NOMO-1 (cell line): ENCODE measurements around the gene ZMIZ1.
A peak's percentile ranks its signal among the peaks of the same experiment; 100 is the strongest.

Experiments
- DNase-seq, 2 experiments: peaks; one replicate each; lab custom pipeline; 2025; ENCODE audit not compliant: unreplicated experiment in 2 of 2; lab: John Stamatoyannopoulos, UW

The ZMIZ1 gene

GRCh38 chr10:79311581-79312407, 243.0 kb downstream of the ZMIZ1 start:
- DNase-seq: no peak

- no peak for DNase-seq
Measured at GRCh38 chr10:79312601-79313187, 243.9 kb downstream of the ZMIZ1 start.

GRCh38 chr10:79313320-79313719, 244.6 kb downstream of the ZMIZ1 start:
- no peak for DNase-seq

- no peak for DNase-seq
Measured at GRCh38 chr10:79313911-79314439, 245.2 kb downstream of the ZMIZ1 start.

GRCh38 chr10:79314761-79315601, 246.2 kb downstream of the ZMIZ1 start:
- no peak for DNase-seq

GRCh38 chr10:79315602-79315920, 246.8 kb downstream of the ZMIZ1 start:
- DNase-seq: no peak

- no peak for DNase-seq
Measured at GRCh38 chr10:79316671-79317431, 248.1 kb downstream of the ZMIZ1 start.

- no peak for DNase-seq
Measured at GRCh38 chr10:79318369-79318768, 249.6 kb downstream of the ZMIZ1 start.

GRCh38 chr10:79319115-79319771, 250.5 kb downstream of the ZMIZ1 start:
- no peak for DNase-seq

GRCh38 chr10:79320316-79320715, 251.6 kb downstream of the ZMIZ1 start:
- no peak for DNase-seq

GRCh38 chr10:79320820-79321493, 252.2 kb downstream of the ZMIZ1 start:
- DNase-seq: peak; percentile 83 to 94

GRCh38 chr10:79321494-79321882, 252.7 kb downstream of the ZMIZ1 start:
- DNase-seq: no peak

GRCh38 chr10:79321951-79322350, 253.2 kb downstream of the ZMIZ1 start:
- no peak for DNase-seq

GRCh38 chr10:79322616-79323543, 254.1 kb downstream of the ZMIZ1 start:
- DNase-seq: peak; percentile 71 to 81

- no peak for DNase-seq
Measured at GRCh38 chr10:79323602-79324001, 254.8 kb downstream of the ZMIZ1 start.

GRCh38 chr10:79324032-79324695, 255.4 kb downstream of the ZMIZ1 start:
- no peak for DNase-seq

GRCh38 chr10:79326361-79327089, 257.8 kb downstream of the ZMIZ1 start:
- DNase-seq: no peak
